CD8-positive, alpha-beta memory T cell (primary cell): ENCODE measurements around the gene DLG1. TPM values are rescaled to one million over a fixed set of nuclear protein-coding genes. Genes with fewer than 3 reads are reported as not detected.
A peak's percentile ranks its signal among the peaks of the same experiment; 100 is the strongest.

Experiments
- CTCF ChIA-PET: fragments of 350-600 bp; sonication (Branson Sonifier 250); formaldehyde crosslinking; loops from one replicate; lab custom pipeline; 2021; ENCODE audit warnings: antibody characterized with exemption; lab: Charles Lee
- POLR2A ChIA-PET: fragments of 350-600 bp; sonication (Branson Sonifier 250); formaldehyde crosslinking; loops from one replicate; lab custom pipeline; 2021; ENCODE audit warnings: antibody characterized with exemption; lab: Charles Lee
- DNase-seq, 5 donors: peaks; one replicate each; pipeline versions ENCODE4 v3.0.0 to v3.0.0-alpha.2; 2020 to 2022; ENCODE audit warnings: mixed read lengths in 1 of 5
- H3K27ac ChIP-seq: one replicate; pipeline ENCODE4 v1.7.0; 2013; ENCODE audit warnings: low read depth, mild to moderate bottlenecking, low read length, moderate library complexity
- H3K27me3 ChIP-seq: 2 replicates; pipeline ENCODE4 v1.7.0; 2013; ENCODE audit warnings: low read length, mild to moderate bottlenecking; ENCODE audit not compliant: insufficient read depth, poor library complexity, severe bottlenecking
- H3K36me3 ChIP-seq: 2 replicates; pipeline ENCODE4 v1.7.0; 2013; ENCODE audit warnings: mild to moderate bottlenecking, low read length, moderate library complexity; ENCODE audit not compliant: insufficient read depth
- H3K4me1 ChIP-seq: 2 replicates; pipeline ENCODE4 v1.7.0; 2013; ENCODE audit warnings: mild to moderate bottlenecking, low read length, moderate library complexity; ENCODE audit not compliant: insufficient read depth
- H3K4me3 ChIP-seq: 2 replicates; pipeline ENCODE4 v1.7.0; 2013; ENCODE audit warnings: mild to moderate bottlenecking, low read length
- H3K9me3 ChIP-seq: 2 replicates; pipeline ENCODE4 v1.7.0; 2013; ENCODE audit warnings: mild to moderate bottlenecking, low read length
- H3K27ac Mint-ChIP-seq, 8 donors: one replicate each; pipeline ENCODE4 v1.8.0; 2020 to 2021; ENCODE audit warnings: mixed read lengths in 8 of 8, mild to moderate bottlenecking in 6 of 8, inconsistent platforms in 3 of 8, moderate library complexity in 3 of 8
- H3K27me3 Mint-ChIP-seq, 2 donors: one replicate each; pipeline ENCODE4 v1.8.0; 2020 to 2021; ENCODE audit warnings: mixed read lengths in 2 of 2, mild to moderate bottlenecking in 1 of 2, moderate library complexity in 1 of 2
- H3K36me3 Mint-ChIP-seq, 3 donors: one replicate each; pipeline ENCODE4 v1.8.0; 2020 to 2021; ENCODE audit warnings: mixed read lengths in 3 of 3, inconsistent platforms in 1 of 3, mild to moderate bottlenecking in 1 of 3
- H3K4me1 Mint-ChIP-seq, 3 donors: one replicate each; pipeline ENCODE4 v1.8.0; 2020 to 2021; ENCODE audit warnings: mixed read lengths in 3 of 3, inconsistent platforms in 1 of 3, mild to moderate bottlenecking in 1 of 3
- H3K4me3 Mint-ChIP-seq, 7 donors: one replicate each; pipeline ENCODE4 v1.8.0; 2020 to 2021; ENCODE audit warnings: mixed read lengths in 7 of 7, mild to moderate bottlenecking in 6 of 7, moderate library complexity in 4 of 7, inconsistent platforms in 2 of 7
- H3K9me3 Mint-ChIP-seq, 5 donors: one replicate each; pipeline ENCODE4 v1.8.0; 2020 to 2022; ENCODE audit warnings: mixed read lengths in 5 of 5, mild to moderate bottlenecking in 3 of 5, moderate library complexity in 2 of 5, inconsistent platforms in 1 of 5
- polyA plus RNA-seq: library from polyadenylated mRNA; unstranded; fragments of 300-500 nt; fragmentation: Illumina TruSeq; gene quantifications from one replicate; pipeline ENCODE4 v1.2.3, GENCODE V29; 2021
- total RNA-seq, 2 experiments: library from RNA; stranded (reverse); gene quantifications; one replicate each; pipeline ENCODE4 v1.2.3, GENCODE V29; 2021

DLG1 gene
- total and polyA plus RNA-seq, 3 experiments from 2014 or later, result 30.5 to 51.2 (median 49.2) TPM

- Mint-ChIP-seq H3K9me3 (no peaks in the 10 kb centered on the region), H3K27me3 (peaks cover 1 to 8% of the 10 kb centered on the region in 2 donors), H3K4me1 (peaks cover 3 to 9% (median 5%) of the 10 kb centered on the region in 3 donors), H3K36me3 (no peaks in the 10 kb centered on the region), H3K4me3 (no peak overlapping the region), H3K27ac (no peak overlapping the region)
- POLR2A ChIA-PET, result no interaction called here
- no peak for DNase-seq
- Histone ChIP-seq H3K27ac (no peak overlapping the region), H3K4me1 (no peaks in the 10 kb centered on the region), H3K4me3 (no peak overlapping the region), H3K36me3 (no peaks in the 10 kb centered on the region), H3K27me3 (no peaks in the 10 kb centered on the region), H3K9me3 (no peaks in the 10 kb centered on the region)
- CTCF ChIA-PET, result interaction anchor here (0.9 kb wide), 1 partner anchor 11 kb away, joined by 3 read pairs; the partner anchor contains the start of gene MELTF
Observed at GRCh38 chr3:197019021-197019420, 279.4 kb downstream of the DLG1 start.

- no peaks in the 10 kb centered on the region for H3K9me3 ChIP-seq
- CTCF ChIA-PET, result no interaction called here
- no peaks in the 10 kb centered on the region for H3K27me3 ChIP-seq
Observed at GRCh38 chr3:197017003-197017402, 281.4 kb downstream of the DLG1 start.

GRCh38 chr3:197015790-197016736, 282.3 kb downstream of the DLG1 start:
- Histone ChIP-seq H3K36me3 (no peaks in the 10 kb centered on the region), H3K27ac (no peak overlapping the region), H3K27me3 (no peaks in the 10 kb centered on the region), H3K4me3 (no peak overlapping the region), H3K9me3 (no peaks in the 10 kb centered on the region), H3K4me1 (no peaks in the 10 kb centered on the region)
- H3K4me3 Mint-ChIP-seq, result no peak overlapping the region
- no peaks in the 10 kb centered on the region for H3K4me1 Mint-ChIP-seq
- H3K36me3 Mint-ChIP-seq, result no peaks in the 10 kb centered on the region
- H3K27me3 Mint-ChIP-seq, result peaks cover 0 to 3% of the 10 kb centered on the region in 2 donors
- H3K27ac Mint-ChIP-seq, result no peak overlapping the region
- H3K9me3 Mint-ChIP-seq, result no peaks in the 10 kb centered on the region
- POLR2A ChIA-PET, result no interaction called here
- DNase-seq, result no peak
- CTCF ChIA-PET, result no interaction called here

More at GRCh38 chr3:197017003-197017402, 281.4 kb downstream of the DLG1 start:
- POLR2A ChIA-PET, result no interaction called here
- H3K4me3 Mint-ChIP-seq, result no peak overlapping the region
- H3K4me1 Mint-ChIP-seq, result no peaks in the 10 kb centered on the region
- no peaks in the 10 kb centered on the region for H3K9me3 Mint-ChIP-seq
- H3K4me3 ChIP-seq, result no peak overlapping the region
- H3K36me3 Mint-ChIP-seq, result no peaks in the 10 kb centered on the region
- peaks cover 0 to 3% of the 10 kb centered on the region in 2 donors for H3K27me3 Mint-ChIP-seq
- H3K27ac Mint-ChIP-seq, result no peak overlapping the region
- no peak overlapping the region for H3K27ac ChIP-seq
- no peaks in the 10 kb centered on the region for H3K4me1 ChIP-seq
- DNase-seq, result peak in 1 of 5 donors; percentile 40
- H3K36me3 ChIP-seq, result no peaks in the 10 kb centered on the region

GRCh38 chr3:197014942-197015575, 283.4 kb downstream of the DLG1 start:
- CTCF ChIA-PET, result no interaction called here
- no peaks in the 10 kb centered on the region for H3K36me3 Mint-ChIP-seq

GRCh38 chr3:197014024-197014423, 284.4 kb downstream of the DLG1 start:
- ChIA-PET CTCF (no interaction called here), POLR2A (no interaction called here)
- H3K27ac Mint-ChIP-seq, result no peak overlapping the region
- H3K9me3 Mint-ChIP-seq, result no peaks in the 10 kb centered on the region
- H3K36me3 Mint-ChIP-seq, result no peaks in the 10 kb centered on the region
- H3K4me1 Mint-ChIP-seq, result no peaks in the 10 kb centered on the region
- H3K4me3 ChIP-seq, result no peak overlapping the region
- peaks cover 0 to 3% of the 10 kb centered on the region in 2 donors for H3K27me3 Mint-ChIP-seq
- H3K9me3 ChIP-seq, result no peaks in the 10 kb centered on the region
- no peaks in the 10 kb centered on the region for H3K36me3 ChIP-seq
- no peak overlapping the region for H3K27ac ChIP-seq
- no peaks in the 10 kb centered on the region for H3K27me3 ChIP-seq
- no peak for DNase-seq
- no peaks in the 10 kb centered on the region for H3K4me1 ChIP-seq
- H3K4me3 Mint-ChIP-seq, result no peak overlapping the region

More at GRCh38 chr3:197014942-197015575, 283.4 kb downstream of the DLG1 start:
- Mint-ChIP-seq H3K9me3 (no peaks in the 10 kb centered on the region), H3K27me3 (peaks cover 0 to 3% of the 10 kb centered on the region in 2 donors), H3K4me3 (no peak overlapping the region), H3K4me1 (no peaks in the 10 kb centered on the region), H3K27ac (no peak overlapping the region)
- POLR2A ChIA-PET, result no interaction called here
- no peaks in the 10 kb centered on the region for H3K9me3 ChIP-seq
- no peaks in the 10 kb centered on the region for H3K4me1 ChIP-seq
- H3K4me3 ChIP-seq, result no peak overlapping the region
- H3K27ac ChIP-seq, result no peak overlapping the region
- H3K36me3 ChIP-seq, result no peaks in the 10 kb centered on the region
- DNase-seq, result peak in 1 of 5 donors; percentile 18
- no peaks in the 10 kb centered on the region for H3K27me3 ChIP-seq

- no peak overlapping the region for H3K4me3 Mint-ChIP-seq
- no peaks in the 10 kb centered on the region for H3K4me1 Mint-ChIP-seq
- DNase-seq, result no peak
- no peaks in the 10 kb centered on the region for H3K36me3 Mint-ChIP-seq
- Histone ChIP-seq H3K27ac (no peak overlapping the region), H3K27me3 (no peaks in the 10 kb centered on the region), H3K4me3 (no peak overlapping the region), H3K36me3 (no peaks in the 10 kb centered on the region), H3K4me1 (no peaks in the 10 kb centered on the region), H3K9me3 (no peaks in the 10 kb centered on the region)
- no peak overlapping the region for H3K27ac Mint-ChIP-seq
- ChIA-PET CTCF (no interaction called here), POLR2A (no interaction called here)
- no peaks in the 10 kb centered on the region for H3K9me3 Mint-ChIP-seq
- peaks cover 0 to 3% of the 10 kb centered on the region in 2 donors for H3K27me3 Mint-ChIP-seq
Observed at GRCh38 chr3:197012540-197012883, 285.9 kb downstream of the DLG1 start.

GRCh38 chr3:197011780-197012539, 286.5 kb downstream of the DLG1 start:
- H3K4me3 ChIP-seq, result no peak overlapping the region

More at GRCh38 chr3:197011780-197012539, 286.5 kb downstream of the DLG1 start:
- no peaks in the 10 kb centered on the region for H3K36me3 ChIP-seq
- CTCF ChIA-PET, result interaction anchor here (1.0 kb wide), 1 partner anchor 9 kb away, joined by 3 read pairs; no protein-coding TSS in a partner anchor
- H3K4me1 ChIP-seq, result no peaks in the 10 kb centered on the region
- Mint-ChIP-seq H3K9me3 (no peaks in the 10 kb centered on the region), H3K4me3 (no peak overlapping the region), H3K27ac (no peak overlapping the region), H3K27me3 (peaks cover 0 to 3% of the 10 kb centered on the region in 2 donors), H3K36me3 (no peaks in the 10 kb centered on the region), H3K4me1 (no peaks in the 10 kb centered on the region)
- no peaks in the 10 kb centered on the region for H3K27me3 ChIP-seq
- DNase-seq, result peak in 1 of 5 donors; percentile 42
- H3K27ac ChIP-seq, result no peak overlapping the region
- H3K9me3 ChIP-seq, result no peaks in the 10 kb centered on the region
- POLR2A ChIA-PET, result no interaction called here
